GM12891 (cell line): ENCODE results near the gene CSTPP1.
"Not testable (repeated sequence)": the region's sequence is repeated elsewhere in the genome, so short reads cannot be mapped to it uniquely, and the experiment has no call there.

Experiments
- DNase-seq: peaks from one replicate; pipeline ENCODE4 v3.0.0; 2011; ENCODE audit warnings: low spot score; ENCODE audit not compliant: insufficient read length
- FAIRE-seq: peaks from 2 replicates; lab custom pipeline; 2011; peaks lifted over from hg19 to GRCh38; lab: Jason Lieb, UNC
- PAX5 ChIP-seq: IDR thresholded peaks from 2 replicates; pipeline ENCODE4 v1.6.1; 2011; ENCODE audit warnings: low read length, moderate library complexity, mild to moderate bottlenecking; ENCODE audit not compliant: insufficient read depth, severe bottlenecking
- POLR2A ChIP-seq: IDR thresholded peaks from 2 replicates; pipeline ENCODE4 v1.6.1; 2011; ENCODE audit warnings: low read depth, low read length, control low read depth
- POLR2AphosphoS5 ChIP-seq: IDR thresholded peaks from 2 replicates; pipeline ENCODE4 v1.6.1; 2011; ENCODE audit warnings: low read depth, low read length, control low read depth
- POU2F2 ChIP-seq: IDR thresholded peaks from 2 replicates; pipeline ENCODE4 v1.6.1; 2011; ENCODE audit warnings: low read depth, mild to moderate bottlenecking, control low read depth, low read length, moderate library complexity
- SPI1 ChIP-seq: IDR thresholded peaks from 2 replicates; pipeline ENCODE4 v1.6.1; 2011; ENCODE audit warnings: low read depth, low read length, control low read depth
- TAF1 ChIP-seq: IDR thresholded peaks from 2 replicates; pipeline ENCODE4 v1.6.1; 2011; ENCODE audit warnings: low read depth, low read length, control low read depth

CSTPP1 gene

GRCh38 chr11:47078751-47079521 lies 142.4 kb downstream of the CSTPP1 start:
- TF ChIP-seq PAX5 (no peak), POLR2A (no peak), POU2F2 (no peak), TAF1 (no peak), SPI1 (no peak), POLR2AphosphoS5 (no peak)
- DNase-seq (no peak), FAIRE-seq (no peak)

- not testable (repeated sequence) for FAIRE-seq, DNase-seq
Observed at GRCh38 chr11:47080775-47081174, 144.2 kb downstream of the CSTPP1 start.

- TF ChIP-seq SPI1 (no peak), PAX5 (no peak), POLR2A (no peak), TAF1 (no peak), POU2F2 (no peak), POLR2AphosphoS5 (no peak)
- DNase-seq (no peak), FAIRE-seq (no peak)
Observed at GRCh38 chr11:47083913-47084312, 147.4 kb downstream of the CSTPP1 start.

- FAIRE-seq (no peak), DNase-seq (no peak)
- no peak for TF ChIP-seq PAX5
- no peak for TF ChIP-seq SPI1
- TF ChIP-seq POU2F2: no peak
- no peak for TF ChIP-seq POLR2A
- no peak for TF ChIP-seq POLR2AphosphoS5
- no peak for TF ChIP-seq TAF1
Observed at GRCh38 chr11:47087801-47088200, 151.2 kb downstream of the CSTPP1 start.

GRCh38 chr11:47093541-47093940 lies 157.0 kb downstream of the CSTPP1 start:
- FAIRE-seq: no peak
- DNase-seq: no peak
- no peak for TF ChIP-seq PAX5
- no peak for TF ChIP-seq POLR2A
- no peak for TF ChIP-seq TAF1
- TF ChIP-seq POLR2AphosphoS5: no peak
- TF ChIP-seq POU2F2: no peak
- TF ChIP-seq SPI1: no peak

GRCh38 chr11:47096871-47097270 lies 160.3 kb downstream of the CSTPP1 start:
- not testable (repeated sequence) for DNase-seq, FAIRE-seq

GRCh38 chr11:47098223-47098622 lies 161.7 kb downstream of the CSTPP1 start:
- FAIRE-seq, DNase-seq: not testable (repeated sequence)

- FAIRE-seq (no peak), DNase-seq (no peak)
- TF ChIP-seq TAF1 (no peak), PAX5 (no peak), POLR2A (no peak), SPI1 (no peak), POU2F2 (no peak), POLR2AphosphoS5 (no peak)
Observed at GRCh38 chr11:47099214-47099917, 162.8 kb downstream of the CSTPP1 start.

GRCh38 chr11:47099918-47100315 lies 163.4 kb downstream of the CSTPP1 start:
- no peak for FAIRE-seq
- DNase-seq: no peak
- TF ChIP-seq TAF1 (no peak), POLR2AphosphoS5 (no peak), POU2F2 (no peak), SPI1 (no peak), POLR2A (no peak), PAX5 (no peak)

GRCh38 chr11:47101406-47101805 lies 164.8 kb downstream of the CSTPP1 start:
- DNase-seq: no peak
- TF ChIP-seq PAX5 (no peak), TAF1 (no peak), POLR2AphosphoS5 (no peak), POLR2A (no peak), POU2F2 (no peak), SPI1 (no peak)
- FAIRE-seq: no peak

GRCh38 chr11:47104261-47104950 lies 167.8 kb downstream of the CSTPP1 start:
- FAIRE-seq: no peak
- DNase-seq: no peak

More at GRCh38 chr11:47104261-47104950, 167.8 kb downstream of the CSTPP1 start:
- TF ChIP-seq POU2F2 (no peak), PAX5 (no peak), POLR2A (no peak), TAF1 (no peak), SPI1 (no peak), POLR2AphosphoS5 (no peak)
